ENCODE measurements around the gene AGO3.

AGO3 gene

DNA sequence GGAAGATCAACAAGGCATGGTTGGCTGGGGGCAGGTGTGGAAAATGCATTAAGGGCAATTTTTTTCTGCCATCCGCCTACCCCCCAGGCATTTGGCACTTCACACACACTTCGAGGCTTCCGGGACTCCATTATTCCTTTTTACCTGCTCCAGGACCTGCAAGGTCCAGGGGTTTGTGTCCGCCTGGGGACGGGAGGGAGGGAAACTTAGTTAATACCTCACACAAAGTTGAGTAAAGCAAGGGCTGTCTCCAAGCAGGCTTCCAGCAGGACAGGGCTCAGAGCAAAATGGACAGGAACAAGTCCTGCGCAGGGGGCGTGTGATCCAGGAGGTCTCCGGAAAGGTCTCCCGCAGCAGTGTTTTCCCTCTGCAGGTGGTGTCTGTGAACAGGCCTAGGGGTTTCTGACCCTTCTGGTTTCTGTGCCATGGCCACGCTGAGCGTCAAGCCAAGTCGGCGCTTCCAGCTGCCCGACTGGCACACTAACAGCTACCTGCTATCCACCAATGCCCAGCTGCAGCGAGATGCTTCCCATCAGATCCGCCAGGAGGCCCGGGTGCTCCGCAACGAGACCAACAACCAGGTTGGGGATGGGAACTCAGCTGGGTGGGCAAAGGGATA lies 153.7 kb downstream of the AGO3 start:
- DNase-seq: no peak

DNA sequence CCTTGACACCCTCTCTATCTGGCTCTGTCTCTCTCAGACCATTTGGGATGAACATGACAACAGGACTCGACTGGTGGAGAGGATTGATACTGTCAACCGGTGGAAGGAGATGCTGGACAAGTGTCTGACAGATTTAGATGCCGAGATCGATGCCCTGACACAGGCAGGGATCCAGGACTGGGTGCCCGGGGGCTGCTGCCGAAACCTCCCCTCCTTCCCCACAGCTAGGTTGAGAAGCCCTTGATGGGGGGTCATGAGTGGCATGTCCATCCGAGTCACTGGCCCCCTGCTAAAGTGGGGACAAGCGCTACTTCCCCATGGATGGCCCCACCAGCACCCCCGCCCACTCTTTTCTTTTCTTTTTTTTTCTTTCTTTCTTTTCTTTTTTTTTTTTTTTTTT lies 154.2 kb downstream of the AGO3 start:
- no peak for DNase-seq

DNA sequence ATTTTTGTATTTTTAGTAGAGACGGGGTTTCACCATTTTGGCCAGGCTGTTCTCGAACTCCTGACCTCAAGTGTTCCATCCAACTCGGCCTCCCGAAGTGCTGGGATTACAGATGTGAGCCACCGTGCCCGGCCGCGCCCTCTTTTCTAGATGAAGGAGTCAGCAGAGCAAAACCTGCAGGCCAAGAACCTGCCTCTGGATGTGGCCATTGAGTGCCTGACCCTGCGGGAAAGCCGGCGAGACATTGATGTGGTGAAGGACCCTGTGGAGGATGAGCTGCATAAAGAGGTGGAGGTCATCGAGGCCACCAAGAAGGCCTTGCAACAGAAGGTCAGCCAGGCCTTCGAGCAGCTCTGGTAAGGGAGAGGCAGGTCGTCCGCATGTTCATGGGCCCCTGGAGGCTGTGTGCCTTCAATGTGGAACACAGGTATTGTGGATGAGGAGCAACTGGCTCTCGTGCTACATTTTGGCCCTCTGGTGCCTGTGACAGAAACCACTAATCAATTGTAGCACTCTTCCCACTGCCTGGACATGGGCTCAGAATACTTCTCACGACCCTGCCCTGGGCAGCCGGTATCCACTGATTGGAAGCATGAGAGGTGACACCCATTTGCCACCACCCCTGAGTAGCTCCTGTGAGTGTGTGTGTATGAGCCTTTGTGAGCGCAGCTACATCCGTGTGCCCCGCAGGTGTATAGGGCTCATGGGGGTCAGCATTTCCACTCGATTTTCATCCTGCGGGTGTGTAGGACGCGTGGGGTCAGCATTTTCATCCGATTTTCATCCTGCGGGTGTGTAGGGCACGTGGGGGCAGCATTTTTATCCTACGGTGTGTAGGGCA lies 155.0 kb downstream of the AGO3 start:
- DNase-seq: no peak

DNA sequence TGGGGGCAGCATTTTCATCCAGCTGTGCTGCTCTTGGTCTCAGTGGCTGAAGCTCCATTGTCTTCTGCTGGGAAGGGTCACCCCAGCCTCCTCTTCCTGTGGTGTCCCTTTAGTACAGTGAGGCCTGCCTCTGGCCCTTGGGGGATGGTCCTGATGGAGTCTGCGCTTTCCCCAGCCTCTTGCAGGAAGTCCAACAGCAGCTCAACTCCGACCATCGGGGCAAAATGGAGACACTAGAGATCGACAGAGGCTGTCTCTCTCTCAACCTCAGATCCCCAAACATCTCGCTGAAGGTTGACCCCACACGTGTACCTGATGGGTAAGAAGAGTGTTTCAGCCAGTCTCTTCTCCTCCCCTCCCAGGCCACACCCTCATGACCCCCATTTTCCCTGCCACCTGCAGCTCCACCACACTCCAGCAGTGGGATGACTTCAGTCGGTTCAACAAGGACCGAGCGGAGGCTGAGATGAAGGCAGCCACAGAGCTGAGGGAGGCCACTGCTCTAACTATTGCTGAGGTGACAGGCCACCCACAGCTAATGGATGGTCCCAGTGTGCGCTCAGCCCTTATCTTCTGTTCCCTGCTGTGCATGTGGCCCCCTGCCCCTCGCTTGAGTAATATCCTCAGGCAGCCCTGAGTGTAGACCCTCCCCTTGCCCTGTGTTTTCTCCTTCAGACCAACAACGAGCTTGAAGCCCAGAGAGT lies 155.8 kb downstream of the AGO3 start:
- DNase-seq: no peak

DNA sequence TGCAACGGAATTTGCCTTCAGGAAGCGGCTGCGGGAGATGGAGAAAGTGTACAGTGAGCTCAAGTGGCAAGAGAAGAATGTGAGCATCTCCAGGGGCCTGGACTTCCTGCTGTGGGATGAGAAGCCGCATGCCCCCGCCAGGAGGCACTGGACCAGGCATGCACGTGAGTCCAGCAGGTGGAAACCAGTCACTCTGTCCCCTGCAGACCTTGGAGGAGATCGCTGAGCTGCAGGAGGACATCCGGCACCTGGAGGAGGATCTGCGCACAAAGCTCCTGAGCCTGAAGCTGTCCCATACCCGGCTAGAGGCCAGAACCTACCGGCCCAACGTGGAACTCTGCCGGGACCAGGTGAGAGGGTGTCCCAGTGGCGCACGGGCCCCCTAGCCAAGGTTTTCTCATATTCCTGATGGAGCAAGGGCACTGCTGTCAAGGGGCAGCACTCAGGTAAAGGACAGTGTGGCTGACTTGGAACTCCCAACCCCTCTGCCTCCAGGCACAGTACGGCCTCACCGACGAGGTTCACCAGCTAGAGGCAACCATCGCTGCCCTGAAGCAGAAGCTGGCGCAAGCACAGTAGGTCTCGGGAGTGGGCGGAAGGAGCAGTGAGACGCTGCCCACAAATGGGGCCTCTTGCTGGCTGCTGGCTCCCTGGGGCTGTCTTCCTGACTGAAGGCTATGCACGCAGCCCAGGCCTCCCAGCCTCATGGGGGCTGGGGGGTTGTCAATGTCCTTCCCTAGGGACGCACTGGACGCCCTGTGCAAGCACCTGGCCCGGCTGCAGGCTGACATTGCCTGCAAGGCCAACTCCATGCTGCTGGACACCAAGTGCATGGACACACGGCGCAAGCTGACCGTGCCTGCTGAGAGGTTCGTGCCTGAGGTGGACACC lies 156.6 kb downstream of the AGO3 start:
- no peak for DNase-seq

DNA sequence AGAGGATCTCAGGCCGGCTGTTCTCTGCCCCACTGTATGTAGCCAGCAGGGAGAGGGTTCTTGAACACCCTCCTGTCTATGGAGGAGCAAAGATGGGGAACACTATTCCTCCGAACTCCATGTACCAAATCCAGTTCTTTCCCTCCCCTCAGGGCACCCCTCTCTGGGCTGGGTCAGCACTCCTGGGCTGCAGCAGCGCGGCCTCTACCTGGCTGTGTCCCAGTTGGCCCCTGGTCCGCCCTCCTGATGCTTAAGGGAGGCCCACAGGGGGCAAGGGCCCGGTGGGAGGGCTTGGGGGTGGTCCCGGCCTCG lies 157.3 kb downstream of the AGO3 start:
- no peak for DNase-seq

DNA sequence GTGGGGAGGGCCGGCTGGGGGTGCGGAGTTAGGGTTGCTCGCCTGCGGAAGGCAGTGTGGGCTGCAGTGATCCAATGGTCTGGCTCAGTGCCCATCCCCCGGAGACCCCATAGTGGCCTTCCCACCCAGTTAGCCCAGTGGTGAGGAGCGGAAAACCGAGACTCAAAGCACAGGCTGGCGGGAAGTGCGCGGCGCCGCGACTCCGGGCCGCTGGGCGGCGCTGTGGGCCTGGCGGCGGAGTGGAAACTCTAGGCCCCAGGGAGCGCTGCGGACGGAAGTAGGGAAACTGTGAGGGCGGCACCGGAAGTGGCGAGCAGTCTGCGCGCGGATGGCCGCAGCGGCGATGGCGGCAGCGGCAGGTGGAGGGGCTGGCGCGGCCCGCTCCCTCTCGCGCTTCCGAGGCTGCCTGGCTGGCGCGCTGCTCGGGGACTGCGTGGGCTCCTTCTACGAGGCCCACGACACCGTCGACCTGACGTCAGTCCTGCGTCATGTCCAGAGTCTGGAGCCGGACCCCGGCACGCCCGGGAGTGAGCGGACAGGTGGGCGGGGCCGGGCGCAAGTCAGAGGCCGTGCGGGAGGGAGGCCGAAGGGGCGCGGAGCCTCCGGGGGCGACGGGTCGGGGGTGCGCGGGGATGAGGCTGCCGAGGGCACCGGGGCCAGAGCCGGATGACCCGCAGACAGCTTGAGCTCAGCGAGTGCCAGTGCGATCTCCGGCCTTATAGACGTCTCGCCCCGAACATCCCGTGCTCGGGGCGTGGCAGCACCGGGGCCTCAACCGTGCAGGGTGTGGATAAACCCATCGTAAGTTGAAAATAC lies 157.9 kb downstream of the AGO3 start, which contains the start of gene ADPRS:
ADPRS (plus strand) TSS at position 316 of the 816 bp plus-strand sequence; CDS start at position 329, 13 bp downstream.
- DNase-seq: peak; percentile 83 to 89 (median 84)

DNA sequence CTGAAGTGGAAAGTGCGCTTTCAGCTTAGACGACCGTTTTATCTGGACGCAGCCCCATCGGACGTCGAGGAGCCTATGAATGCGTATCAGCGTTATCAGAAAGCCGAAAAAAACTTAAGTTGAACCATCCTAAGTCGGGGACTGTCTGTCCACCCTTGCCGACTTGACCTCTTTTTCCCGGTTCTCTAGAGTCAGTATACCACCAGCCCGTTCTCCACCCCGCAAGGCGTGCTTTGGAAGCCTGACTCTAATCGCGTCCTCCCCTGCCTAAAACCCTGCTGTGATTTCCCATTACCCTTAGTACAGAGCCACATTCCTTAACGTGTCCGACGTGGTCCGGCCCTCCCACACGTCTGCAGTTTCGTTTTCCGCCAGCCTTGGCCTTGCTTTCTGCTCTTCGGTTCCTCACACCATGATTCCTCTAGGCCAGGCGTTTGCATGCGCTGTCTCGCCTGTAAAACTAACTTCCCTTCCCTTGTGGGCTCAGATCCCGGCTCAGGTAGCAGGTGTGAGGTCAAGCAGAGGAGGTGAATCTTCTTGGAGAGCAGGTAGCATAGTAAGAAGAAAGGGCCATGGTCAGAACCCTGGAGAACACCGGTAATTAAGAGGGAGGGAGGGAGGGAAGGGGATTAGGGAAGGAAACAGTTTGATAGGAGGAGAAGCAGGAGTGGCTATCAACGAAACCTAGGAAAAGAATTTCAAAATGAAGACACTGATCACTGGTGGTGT lies 158.7 kb downstream of the AGO3 start:
- DNase-seq: peak in 1 of 6 experiments; percentile 50

DNA sequence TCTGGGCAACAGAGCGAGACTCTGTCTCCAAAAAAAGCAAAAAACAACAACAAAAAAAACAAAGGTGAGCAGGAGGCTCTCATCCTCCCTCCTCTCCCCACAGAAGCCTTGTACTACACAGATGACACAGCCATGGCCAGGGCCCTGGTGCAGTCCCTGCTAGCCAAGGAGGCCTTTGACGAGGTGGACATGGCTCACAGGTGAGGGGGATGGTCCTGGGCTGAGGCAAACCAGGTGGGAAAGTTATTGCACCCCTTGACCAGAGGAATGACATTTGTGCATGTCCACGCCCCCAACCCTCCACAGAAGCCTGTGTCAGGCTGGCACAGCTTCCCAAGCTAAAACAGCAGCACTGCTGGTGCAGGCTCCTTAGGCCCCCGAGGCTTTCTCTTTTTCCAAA lies 160.2 kb downstream of the AGO3 start:
- no peak for DNase-seq

DNA sequence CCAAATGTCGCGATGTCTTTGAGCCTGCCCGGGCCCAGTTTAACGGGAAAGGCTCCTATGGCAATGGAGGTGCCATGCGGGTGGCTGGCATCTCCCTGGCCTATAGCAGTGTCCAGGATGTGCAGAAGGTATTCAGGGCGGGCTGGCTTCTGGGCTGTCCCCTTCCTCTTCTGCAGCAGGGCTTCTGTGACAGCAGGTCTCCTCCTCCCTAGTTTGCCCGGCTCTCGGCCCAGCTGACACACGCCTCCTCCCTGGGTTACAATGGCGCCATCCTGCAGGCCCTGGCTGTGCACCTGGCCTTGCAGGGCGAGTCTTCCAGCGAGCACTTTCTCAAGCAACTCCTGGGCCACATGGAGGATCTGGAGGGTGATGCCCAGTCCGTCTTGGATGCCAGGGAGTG lies 160.8 kb downstream of the AGO3 start:
- no peak for DNase-seq

DNA sequence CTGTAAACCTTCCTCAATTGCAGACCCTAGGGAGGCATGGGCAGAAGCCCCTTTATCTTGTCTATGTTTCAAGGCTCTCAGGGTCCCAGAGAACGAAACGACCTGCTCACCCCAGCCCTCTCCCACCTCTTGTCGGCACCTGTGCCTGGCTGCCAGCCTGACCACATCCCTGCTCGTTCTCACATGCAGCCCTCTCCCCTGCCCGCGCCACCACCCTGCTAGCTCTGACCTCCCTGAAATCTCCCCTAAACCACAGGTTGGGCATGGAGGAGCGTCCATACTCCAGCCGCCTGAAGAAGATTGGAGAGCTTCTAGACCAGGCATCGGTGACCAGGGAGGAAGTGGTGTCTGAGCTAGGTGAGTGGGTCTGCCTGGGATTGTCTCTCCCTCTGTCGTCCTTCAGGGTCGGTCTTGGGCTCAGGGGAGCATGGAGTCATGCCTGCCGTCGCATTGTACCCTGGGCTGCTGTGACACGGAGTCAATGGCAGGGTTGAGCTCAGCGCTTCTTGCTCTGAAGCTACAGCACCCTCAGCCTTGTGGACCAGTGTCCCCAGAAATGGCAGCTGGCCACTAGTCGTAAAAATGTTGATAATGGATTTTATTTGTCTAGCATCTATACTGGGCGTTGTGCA lies 161.4 kb downstream of the AGO3 start:
- DNase-seq: no peak

DNA sequence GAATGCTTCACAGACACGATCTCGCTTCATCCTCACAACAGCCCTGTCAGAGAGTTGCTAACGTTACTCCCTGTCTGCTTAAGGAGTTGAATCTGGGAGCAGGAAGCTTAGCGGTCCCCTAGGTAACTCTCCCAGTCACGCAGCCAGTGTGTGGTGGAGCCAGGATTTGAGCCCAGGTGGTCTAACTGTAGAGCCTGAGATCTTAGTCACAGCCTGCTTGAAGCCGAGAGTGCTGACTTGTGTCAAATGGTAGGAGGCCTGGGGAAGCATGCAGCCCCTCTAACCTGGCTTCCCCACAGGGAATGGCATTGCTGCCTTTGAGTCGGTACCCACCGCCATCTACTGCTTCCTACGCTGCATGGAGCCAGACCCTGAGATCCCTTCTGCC lies 161.9 kb downstream of the AGO3 start:
- no peak for DNase-seq

DNA sequence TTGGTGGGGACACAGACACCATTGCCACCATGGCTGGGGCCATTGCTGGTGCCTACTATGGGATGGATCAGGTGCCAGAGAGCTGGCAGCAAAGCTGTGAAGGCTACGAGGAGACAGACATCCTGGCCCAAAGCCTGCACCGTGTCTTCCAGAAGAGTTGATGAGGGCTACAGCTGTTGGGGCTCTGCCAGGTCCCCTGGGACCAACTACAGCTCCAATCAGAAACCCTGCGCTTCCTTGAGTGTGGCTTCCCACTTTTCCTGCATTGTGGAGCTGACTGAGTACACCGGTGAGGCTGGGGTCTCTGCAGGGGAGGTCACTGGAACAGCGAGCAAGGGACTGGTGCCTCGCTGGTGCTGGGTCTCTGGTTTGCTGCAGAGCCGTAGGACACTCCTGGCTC lies 162.3 kb downstream of the AGO3 start:
- no peak for DNase-seq

DNA sequence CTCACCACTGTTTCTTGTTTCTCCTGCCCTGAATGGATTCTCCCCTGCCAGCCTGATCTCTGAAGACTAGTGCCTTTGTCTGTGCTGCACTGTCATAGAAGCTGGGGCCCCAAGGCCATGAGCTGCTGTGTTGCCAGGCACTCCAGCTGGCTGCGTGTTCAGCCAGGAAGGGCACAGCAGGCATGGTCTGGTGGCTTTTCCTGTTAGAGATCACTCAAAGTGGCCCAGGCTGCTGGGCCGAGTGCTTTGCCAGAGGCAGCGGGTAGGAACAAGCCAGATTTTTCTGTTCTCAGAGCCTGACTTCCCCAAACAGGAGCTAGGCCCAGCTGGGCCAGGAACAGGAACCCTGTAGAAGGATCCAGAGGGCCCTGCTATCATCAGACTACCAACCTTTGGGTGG lies 163.0 kb downstream of the AGO3 start:
- no peak for DNase-seq

DNA sequence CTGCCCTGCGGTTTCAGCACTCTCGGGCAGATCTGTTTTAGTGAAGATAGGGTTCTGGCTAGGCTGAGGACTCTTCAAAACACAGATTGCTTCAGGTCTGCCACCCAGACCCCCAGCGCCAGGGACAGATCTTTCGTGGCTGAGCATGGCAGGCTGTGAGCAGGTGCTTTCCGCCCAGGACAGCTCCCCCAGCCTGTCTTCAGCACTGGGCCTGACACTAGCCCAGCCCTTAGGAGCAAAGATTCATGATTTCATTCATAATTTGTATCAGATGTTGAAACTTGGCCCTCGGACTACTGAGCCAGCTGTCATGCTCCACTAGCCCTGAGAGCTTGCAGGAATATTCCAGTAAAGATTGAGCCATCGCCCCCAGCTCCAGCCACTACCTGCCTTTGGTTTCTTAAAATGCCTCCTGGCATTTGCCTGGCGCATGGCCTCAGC lies 163.7 kb downstream of the AGO3 start:
- no peak for DNase-seq

DNA sequence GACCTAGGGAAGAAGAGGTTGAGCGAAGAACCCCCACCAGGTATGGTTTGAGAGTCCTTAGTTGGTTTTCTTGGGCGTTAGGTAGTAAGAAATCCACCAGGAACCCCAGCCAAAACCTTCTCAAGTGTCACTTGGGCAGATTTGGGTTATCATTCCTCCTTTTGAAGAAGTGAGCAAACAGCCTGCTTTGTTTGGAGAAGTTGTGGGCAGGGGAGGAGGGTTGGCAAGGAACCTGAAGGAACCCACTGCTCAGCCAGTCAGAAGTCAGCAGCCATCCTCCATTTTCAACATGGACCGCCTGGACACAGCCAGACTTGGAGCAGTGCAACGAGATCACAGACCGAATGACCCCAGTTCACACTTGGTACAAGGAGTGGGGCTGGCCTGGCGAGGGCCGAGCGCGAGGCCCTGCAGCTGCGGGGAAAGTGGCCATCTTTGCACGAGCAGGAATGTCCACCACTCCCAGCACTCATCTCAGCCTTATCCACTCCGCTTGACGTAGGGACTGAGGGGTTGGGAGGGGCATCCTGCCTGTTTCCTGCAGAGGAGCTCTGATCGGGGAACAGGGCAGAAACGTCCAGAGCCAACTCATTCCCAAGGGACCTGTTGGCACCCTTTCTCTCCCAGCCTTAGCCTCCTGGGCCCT lies 165.0 kb downstream of the AGO3 start:
- DNase-seq: no peak

DNA sequence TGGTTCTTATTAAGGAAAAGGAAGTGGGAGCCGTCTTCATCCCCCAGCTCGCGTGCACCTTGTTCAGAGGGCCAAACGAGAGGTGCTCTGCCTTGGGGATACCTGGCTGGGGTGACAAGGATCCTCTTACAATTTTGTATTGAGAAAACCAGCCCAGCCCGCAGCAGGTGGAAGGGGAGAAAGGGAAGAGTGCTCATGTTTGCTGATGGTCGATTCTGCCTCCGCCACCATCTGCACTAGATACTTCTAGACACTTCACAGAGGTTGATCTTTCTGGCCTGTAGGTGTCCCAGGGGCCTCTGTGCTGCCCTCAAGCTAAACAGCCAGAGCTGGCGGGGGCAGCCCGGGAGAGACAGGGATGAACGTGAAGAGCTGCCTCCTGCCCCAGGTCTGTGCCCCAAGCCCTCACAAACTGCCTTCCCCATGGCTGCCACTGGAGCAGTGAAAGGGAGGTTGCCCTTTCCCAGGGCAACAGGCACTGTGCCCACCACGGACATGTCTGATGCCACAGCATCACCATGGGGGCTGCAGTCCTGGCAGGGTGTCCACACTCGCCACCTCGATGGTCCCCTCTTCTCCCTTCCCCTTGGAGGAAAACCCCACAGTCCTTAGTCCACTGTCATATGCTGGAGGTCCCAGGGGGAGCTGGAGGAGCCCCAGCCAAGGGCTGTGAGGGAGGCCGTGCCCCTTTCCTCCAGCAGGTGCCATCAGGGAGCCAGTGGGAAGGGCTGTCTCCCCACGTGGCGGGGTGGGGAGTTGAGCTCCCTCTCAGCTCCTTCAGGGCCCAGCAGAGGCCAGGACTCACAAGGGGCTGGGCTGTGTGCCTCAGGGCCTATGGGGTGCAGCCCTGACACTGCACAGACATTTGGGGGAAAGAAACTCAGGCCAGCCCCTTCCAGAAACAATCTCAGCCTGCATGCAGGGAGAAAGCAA lies 165.9 kb downstream of the AGO3 start:
- no peak for DNase-seq

DNA sequence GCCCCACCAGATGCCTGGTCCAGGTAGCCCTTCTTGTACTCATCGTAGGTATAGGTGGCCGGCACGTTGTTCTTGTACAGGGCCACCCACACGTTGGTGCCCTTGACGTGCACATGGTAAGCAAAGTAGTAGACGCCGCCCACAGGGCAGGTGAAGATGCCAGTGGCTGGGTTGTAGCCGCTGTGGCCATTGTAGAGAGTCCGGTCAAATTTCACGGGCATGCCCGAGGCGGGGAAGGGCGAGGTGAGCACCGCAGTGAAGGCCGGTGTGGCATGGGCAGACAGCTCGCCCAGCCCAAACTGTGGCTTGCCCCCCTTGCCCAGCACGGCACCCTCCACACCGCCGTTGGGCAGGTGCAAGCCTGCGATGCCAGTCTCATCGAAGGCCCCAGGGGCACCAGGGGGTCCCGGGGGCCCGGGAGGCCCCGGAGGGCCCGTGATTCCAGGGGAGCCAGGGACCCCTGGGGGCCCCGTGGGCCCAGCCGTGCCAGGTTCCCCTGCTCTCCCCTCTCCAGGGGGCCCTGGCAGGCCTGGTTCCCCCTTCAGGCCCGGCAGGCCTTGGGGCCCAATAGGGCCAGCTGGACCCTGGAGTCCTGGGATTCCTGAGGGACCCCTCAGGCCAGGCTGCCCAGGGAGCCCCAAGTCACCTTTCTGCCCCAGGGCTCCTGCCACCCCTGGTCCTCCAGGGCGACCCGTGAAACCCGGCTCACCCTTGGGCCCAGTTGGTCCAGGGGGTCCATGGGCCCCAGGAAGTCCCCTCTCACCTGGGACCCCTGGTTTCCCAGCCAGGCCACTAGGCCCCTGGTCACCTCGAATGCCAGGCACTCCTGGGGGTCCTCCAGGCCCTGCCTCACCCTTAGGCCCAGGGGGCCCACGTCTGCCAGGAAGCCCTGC lies 167.0 kb downstream of the AGO3 start:
- DNase-seq: no peak
